Natural killer cell (primary cell): ENCODE data around the gene RIGI. TPM values are rescaled to one million over a fixed set of nuclear protein-coding genes. Genes with fewer than 3 reads are reported as not detected.
A peak's percentile ranks its signal among the peaks of the same experiment; 100 is the strongest.

Experiments used
- ATAC-seq, 3 donors: fragments of 150-1000 bp in 2 of 3; fragments of 200-7000 bp in 1 of 3; cut with Tn5 transposase; 1 replicate in 1 of 3; 2 replicates in 2 of 3; pipeline ENCODE4 v1.10.0; 2021; ENCODE audit warnings: mild to moderate bottlenecking in 2 of 3, moderate library complexity in 2 of 3
- DNase-seq, 2 donors: peaks; one replicate each; pipeline versions ENCODE4 v3.0.0 to v3.0.0-alpha.2; 2013 to 2021; ENCODE audit warnings: mixed read lengths in 1 of 2
- H3K27ac ChIP-seq: one replicate; pipeline ENCODE4 v1.5.1; 2013; ENCODE audit warnings: mild to moderate bottlenecking, low read length
- H3K27me3 ChIP-seq: one replicate; pipeline ENCODE4 v1.6.1; 2013; ENCODE audit warnings: low read length; ENCODE audit not compliant: control insufficient read depth, insufficient read depth
- H3K36me3 ChIP-seq: one replicate; pipeline ENCODE4 v1.6.1; 2013; ENCODE audit warnings: low read length; ENCODE audit not compliant: control insufficient read depth, insufficient read depth
- H3K4me1 ChIP-seq: one replicate; pipeline ENCODE4 v1.6.1; 2013; ENCODE audit warnings: low read length; ENCODE audit not compliant: control insufficient read depth, insufficient read depth
- H3K4me3 ChIP-seq: one replicate; pipeline ENCODE4 v1.5.1; 2013; ENCODE audit warnings: low read length
- H3K9me3 ChIP-seq: one replicate; pipeline ENCODE4 v1.6.1; 2013; ENCODE audit warnings: low read length; ENCODE audit not compliant: control insufficient read depth, insufficient read depth
- H3K27ac Mint-ChIP-seq, 2 donors: one replicate each; pipeline ENCODE4 v1.8.0; 2022; ENCODE audit warnings: mild to moderate bottlenecking in 2 of 2, mixed read lengths in 2 of 2, moderate library complexity in 1 of 2
- H3K27me3 Mint-ChIP-seq, 2 donors: one replicate each; pipeline ENCODE4 v1.8.0; 2022; ENCODE audit warnings: low read depth in 2 of 2, mixed read lengths in 2 of 2
- H3K36me3 Mint-ChIP-seq: one replicate; pipeline ENCODE4 v1.8.0; 2022; ENCODE audit warnings: mixed read lengths
- H3K4me1 Mint-ChIP-seq, 2 donors: one replicate each; pipeline ENCODE4 v1.8.0; 2022; ENCODE audit warnings: mixed read lengths in 2 of 2
- H3K4me3 Mint-ChIP-seq: one replicate; pipeline ENCODE4 v1.8.0; 2022; ENCODE audit warnings: mild to moderate bottlenecking, moderate library complexity, mixed read lengths
- H3K9me3 Mint-ChIP-seq, 2 donors: one replicate each; pipeline ENCODE4 v1.8.0; 2022; ENCODE audit warnings: mixed read lengths in 2 of 2
- CTCF ChIP-seq: fragments of 200-600 bp; IDR thresholded peaks from one replicate; pipeline ENCODE4 v1.8.0; 2022; ENCODE audit warnings: antibody characterized with exemption
- WGBS: methylation state at CpG from one replicate; pipeline ENCODE4 v1.1.7; 2013; ENCODE audit warnings: missing lambda C conversion rate; ENCODE audit not compliant: insufficient coverage; 5-methylcytosine and 5-hydroxymethylcytosine counted together
- intact Hi-C: fragments of 100-400 bp; cut with micrococcal nuclease; formaldehyde crosslinking; loops from one replicate; pipeline ENCODE4 v1.14.2; 2022
- total RNA-seq, 4 donors: library from RNA; stranded (reverse); fragments of 120-200 nt in 1 of 4; gene quantifications; one replicate each; pipeline versions ENCODE4 v1.2.3 to v1.2.4, GENCODE V29; 2013 to 2022

The RIGI gene
- total RNA-seq, 3 donors from 2014 or later (not counting 1 experiment from before 2014, with no cell fraction given) = 13.8 to 21.3 (median 15.7) TPM

GRCh38 chr9:32483343-32483742, 42.7 kb downstream of the RIGI start:
- peak overlapping the region in 1 of 2 donors; percentile 30 for H3K27ac Mint-ChIP-seq
- H3K36me3 Mint-ChIP-seq = peaks cover 63% of the 10 kb centered on the region
- intact Hi-C loops = loop anchor here (10.0 kb wide), 1 partner anchor 89 kb away; no protein-coding TSS in a partner anchor

More at GRCh38 chr9:32483343-32483742, 42.7 kb downstream of the RIGI start:
- H3K9me3 ChIP-seq = no peaks in the 10 kb centered on the region
- no peak overlapping the region for H3K4me3 ChIP-seq
- Mint-ChIP-seq H3K4me1 (no peaks in the 10 kb centered on the region), H3K9me3 (no peaks in the 10 kb centered on the region), H3K4me3 (no peak overlapping the region), H3K27me3 (no peaks in the 10 kb centered on the region)
- no peak for TF ChIP-seq CTCF
- no peak for ATAC-seq
- 80% methylated on average over 2 of the region's 4 CpGs for WGBS
- H3K36me3 ChIP-seq = peaks cover 80% of the 10 kb centered on the region
- DNase-seq = no peak
- no peaks in the 10 kb centered on the region for H3K27me3 ChIP-seq
- H3K4me1 ChIP-seq = no peaks in the 10 kb centered on the region
- no peak overlapping the region for H3K27ac ChIP-seq

Other genes with a start within 250 kb of the RIGI start
- 1 to 10 TPM; 5.8 to 7.4 (median 6.9) TPM for gene ACO1, start 141.6 kb downstream of the RIGI start, total RNA-seq
- gene SMIM27, start 26.1 kb upstream of the RIGI start, total RNA-seq = 10 to 100 TPM; 17.7 to 22.8 (median 18.0) TPM
- 10 to 100 TPM; 27.5 to 30.4 (median 29.8) TPM for gene TOPORS, start 26.4 kb upstream of the RIGI start, total RNA-seq
- 10 to 100 TPM; 12.6 to 14.6 (median 13.3) TPM for gene NDUFB6, start 47.0 kb upstream of the RIGI start, total RNA-seq
- gene TAF1L, start 109.5 kb upstream of the RIGI start, total RNA-seq = under 1 TPM in 1 of 3 donors, not detected in 2; 0.05 TPM